ENCODE results near the gene PPOX.
A peak's percentile ranks its signal among the peaks of the same experiment; 100 is the strongest.

PPOX gene

GRCh38 chr1:161185282-161185682, 19.1 kb downstream of the PPOX start:
- Histone ChIP-seq H3K4me3 (ENCODE audit: low read depth in 1 of 2, low read length in 1 of 2) (peak overlapping the region in 1 of 2 experiments; percentile 31), H3K4me1 (ENCODE audit: control insufficient read depth in 1 of 2, insufficient read depth in 1 of 2, low read depth in 1 of 2, low read length in 1 of 2) (peaks cover 24 to 28% of the 10 kb centered on the region in 2 experiments), H3K9me3 (no peaks in the 10 kb centered on the region), H3K27me3 (no peaks in the 10 kb centered on the region), H3K27ac (peak overlapping the region; percentile 89), H3K36me3 (no peaks in the 10 kb centered on the region)
- TF ChIP-seq, protein P1, sequence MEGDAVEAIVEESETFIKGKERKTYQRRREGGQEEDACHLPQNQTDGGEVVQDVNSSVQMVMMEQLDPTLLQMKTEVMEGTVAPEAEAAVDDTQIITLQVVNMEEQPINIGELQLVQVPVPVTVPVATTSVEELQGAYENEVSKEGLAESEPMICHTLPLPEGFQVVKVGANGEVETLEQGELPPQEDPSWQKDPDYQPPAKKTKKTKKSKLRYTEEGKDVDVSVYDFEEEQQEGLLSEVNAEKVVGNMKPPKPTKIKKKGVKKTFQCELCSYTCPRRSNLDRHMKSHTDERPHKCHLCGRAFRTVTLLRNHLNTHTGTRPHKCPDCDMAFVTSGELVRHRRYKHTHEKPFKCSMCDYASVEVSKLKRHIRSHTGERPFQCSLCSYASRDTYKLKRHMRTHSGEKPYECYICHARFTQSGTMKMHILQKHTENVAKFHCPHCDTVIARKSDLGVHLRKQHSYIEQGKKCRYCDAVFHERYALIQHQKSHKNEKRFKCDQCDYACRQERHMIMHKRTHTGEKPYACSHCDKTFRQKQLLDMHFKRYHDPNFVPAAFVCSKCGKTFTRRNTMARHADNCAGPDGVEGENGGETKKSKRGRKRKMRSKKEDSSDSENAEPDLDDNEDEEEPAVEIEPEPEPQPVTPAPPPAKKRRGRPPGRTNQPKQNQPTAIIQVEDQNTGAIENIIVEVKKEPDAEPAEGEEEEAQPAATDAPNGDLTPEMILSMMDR (IDR thresholded peaks at IDR 0.05) = no peak

DNA sequence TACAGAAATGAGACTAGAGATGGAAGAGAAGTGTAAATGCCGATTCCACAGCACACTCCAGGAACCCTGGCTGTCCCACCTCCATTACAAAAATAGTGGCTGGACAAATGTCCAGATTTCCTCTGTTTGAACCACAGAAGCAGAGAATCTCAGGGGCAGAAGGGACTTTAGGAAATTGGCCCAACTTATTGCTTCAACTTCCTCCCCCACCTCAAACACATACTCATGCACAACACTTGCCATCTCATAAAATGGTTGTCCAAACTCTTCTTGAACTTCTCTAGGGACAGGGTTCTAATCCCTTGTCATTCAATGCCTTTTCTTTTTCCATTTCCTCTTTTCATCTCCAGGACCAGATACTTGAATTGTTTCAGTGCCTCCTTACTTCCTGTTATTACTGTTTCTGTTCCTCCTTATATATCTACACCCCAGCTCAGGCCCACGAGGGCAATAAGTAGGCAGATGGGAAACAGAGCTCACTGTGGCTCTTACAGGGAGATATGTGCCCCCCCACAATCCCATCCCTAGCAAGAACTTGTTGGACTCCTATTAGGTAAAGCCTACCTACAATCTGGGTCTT, 19.6 kb downstream of the PPOX start:
- Histone ChIP-seq H3K9me3 (no peaks in the 10 kb centered on the region), H3K4me1 (ENCODE audit: control insufficient read depth in 1 of 2, insufficient read depth in 1 of 2, low read depth in 1 of 2, low read length in 1 of 2) (peaks cover 24 to 28% of the 10 kb centered on the region in 2 experiments), H3K4me3 (ENCODE audit: low read depth in 1 of 2, low read length in 1 of 2) (peak overlapping the region in 1 of 2 experiments; percentile 31), H3K27me3 (no peaks in the 10 kb centered on the region), H3K36me3 (no peaks in the 10 kb centered on the region), H3K27ac (peak overlapping the region; percentile 89)
- TF ChIP-seq, protein P1 (IDR thresholded peaks at IDR 0.05) = no peak

GRCh38 chr1:161187311-161187710, 21.1 kb downstream of the PPOX start:
- no peak overlapping the region for H3K4me3 ChIP-seq (ENCODE audit: low read depth in 1 of 2, low read length in 1 of 2)
- H3K9me3 ChIP-seq = no peaks in the 10 kb centered on the region
- no peaks in the 10 kb centered on the region for H3K36me3 ChIP-seq
- H3K27ac ChIP-seq = no peak overlapping the region
- peaks cover 28 to 29% of the 10 kb centered on the region in 2 experiments for H3K4me1 ChIP-seq (ENCODE audit: control insufficient read depth in 1 of 2, insufficient read depth in 1 of 2, low read depth in 1 of 2, low read length in 1 of 2)
- H3K27me3 ChIP-seq = no peaks in the 10 kb centered on the region
- TF ChIP-seq, protein P1 (IDR thresholded peaks at IDR 0.05) = no peak

DNA sequence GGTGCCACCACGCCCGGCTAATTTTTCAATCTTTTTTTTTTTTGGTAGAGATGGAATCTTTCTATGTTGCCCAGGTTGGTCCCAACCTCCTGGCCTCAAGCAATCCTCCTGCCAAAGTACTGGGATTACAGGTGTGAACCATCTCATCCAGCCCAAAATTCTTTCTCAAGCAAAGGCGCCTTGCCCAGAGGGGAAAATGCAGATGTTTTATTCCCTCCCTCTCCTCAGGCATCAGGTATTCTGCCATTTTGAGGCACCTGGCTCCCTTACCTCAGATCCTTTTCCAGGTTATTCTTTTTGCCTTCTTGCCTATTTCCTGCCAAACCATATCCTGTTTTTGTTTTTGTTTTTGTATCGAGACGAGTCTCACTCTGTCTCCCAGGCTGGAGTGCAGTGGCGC, 22.2 kb downstream of the PPOX start:
- Histone ChIP-seq H3K4me1 (ENCODE audit: control insufficient read depth in 1 of 2, insufficient read depth in 1 of 2, low read depth in 1 of 2, low read length in 1 of 2) (peaks cover 29 to 33% of the 10 kb centered on the region in 2 experiments), H3K9me3 (no peaks in the 10 kb centered on the region), H3K4me3 (ENCODE audit: low read depth in 1 of 2, low read length in 1 of 2) (no peak overlapping the region), H3K36me3 (no peaks in the 10 kb centered on the region), H3K27me3 (no peaks in the 10 kb centered on the region), H3K27ac (no peak overlapping the region)
- TF ChIP-seq, protein P1 (IDR thresholded peaks at IDR 0.05) = no peak

DNA sequence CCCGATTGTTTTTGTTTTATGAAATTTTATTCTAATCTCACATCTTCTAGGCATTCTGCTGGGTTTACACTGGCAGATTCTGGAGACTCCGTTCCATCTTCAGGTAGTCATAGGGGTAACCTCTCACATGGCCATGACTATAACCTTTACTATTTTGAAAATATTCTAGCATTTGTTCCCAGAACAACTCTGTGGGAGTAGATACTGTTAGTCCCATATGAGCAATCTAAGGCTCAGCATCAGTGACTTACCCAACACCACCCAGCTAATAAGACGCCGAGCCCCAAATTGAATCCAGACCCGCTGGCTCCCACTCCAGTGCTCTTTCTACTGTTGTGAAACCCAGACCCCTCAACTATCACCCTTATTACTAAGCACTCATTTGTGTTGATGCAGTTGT, 22.8 kb downstream of the PPOX start:
- Histone ChIP-seq H3K4me3 (ENCODE audit: low read depth in 1 of 2, low read length in 1 of 2) (no peak overlapping the region), H3K4me1 (ENCODE audit: control insufficient read depth in 1 of 2, insufficient read depth in 1 of 2, low read depth in 1 of 2, low read length in 1 of 2) (peaks cover 28 to 33% of the 10 kb centered on the region in 2 experiments), H3K27me3 (no peaks in the 10 kb centered on the region), H3K36me3 (no peaks in the 10 kb centered on the region), H3K27ac (no peak overlapping the region), H3K9me3 (no peaks in the 10 kb centered on the region)
- TF ChIP-seq, protein P1 (IDR thresholded peaks at IDR 0.05) = no peak

Measured in neutrophil (primary cell).